ENCODE data around the gene CA7.
"Not testable (repeated sequence)": the region's sequence is repeated elsewhere in the genome, so short reads cannot be mapped to it uniquely, and the experiment has no call there.

The CA7 gene

DNA sequence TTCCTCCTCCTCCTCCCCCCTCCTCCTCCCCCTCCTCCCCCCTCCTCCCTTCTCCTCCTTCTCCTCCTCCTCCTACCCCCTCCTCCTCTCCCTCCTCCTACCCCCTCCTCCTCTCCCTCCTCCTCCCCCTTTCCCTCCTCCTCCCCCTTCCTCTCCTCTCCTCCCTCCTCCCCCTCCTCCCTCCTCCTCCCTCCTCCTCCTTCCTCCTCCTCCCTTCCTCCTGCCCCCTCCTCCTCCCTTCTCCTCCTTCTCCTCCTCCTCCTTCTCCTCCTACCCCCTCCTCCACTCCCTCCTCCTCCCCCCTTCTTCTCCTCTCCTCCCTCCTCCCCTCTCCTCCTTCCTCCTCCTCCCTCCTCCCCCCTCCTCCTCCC is 29.5 kb downstream of the CA7 start:
- DNase-seq (ENCODE audit: low spot score) = no peak

DNA sequence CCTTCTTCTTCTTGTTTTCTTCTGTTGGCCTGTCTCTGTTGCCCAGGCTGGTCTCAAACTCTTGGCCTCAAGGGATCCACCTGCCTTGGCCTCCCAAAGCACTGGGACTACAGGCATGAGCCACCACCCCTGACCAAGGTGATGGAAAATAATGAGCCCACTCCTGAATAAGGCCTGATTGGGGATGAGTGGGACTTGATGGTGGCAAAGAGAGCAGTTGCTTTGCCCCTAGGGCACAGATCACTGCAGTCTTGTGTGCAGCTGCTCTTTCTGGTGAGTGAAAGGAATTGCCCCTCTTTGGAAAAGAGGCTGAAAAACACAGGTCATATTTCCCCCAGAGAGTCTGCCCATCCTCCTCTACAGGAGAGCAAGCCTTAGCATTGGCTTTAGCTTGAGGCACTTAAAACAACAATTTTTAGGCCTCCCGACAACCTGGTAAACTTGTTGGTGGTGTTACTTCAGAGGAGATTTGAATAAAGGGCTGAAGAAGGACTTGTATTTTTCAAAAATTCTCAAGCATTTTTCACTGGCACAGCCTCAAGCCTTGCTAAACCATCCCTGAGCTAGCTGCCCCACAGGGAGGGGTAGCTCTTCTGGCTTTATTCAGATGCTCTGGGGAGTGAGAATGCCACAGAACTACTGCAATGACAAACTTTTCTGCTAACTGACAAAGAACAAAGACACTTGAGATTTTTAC is 30.0 kb downstream of the CA7 start:
- no peak for DNase-seq (ENCODE audit: low spot score)

DNA sequence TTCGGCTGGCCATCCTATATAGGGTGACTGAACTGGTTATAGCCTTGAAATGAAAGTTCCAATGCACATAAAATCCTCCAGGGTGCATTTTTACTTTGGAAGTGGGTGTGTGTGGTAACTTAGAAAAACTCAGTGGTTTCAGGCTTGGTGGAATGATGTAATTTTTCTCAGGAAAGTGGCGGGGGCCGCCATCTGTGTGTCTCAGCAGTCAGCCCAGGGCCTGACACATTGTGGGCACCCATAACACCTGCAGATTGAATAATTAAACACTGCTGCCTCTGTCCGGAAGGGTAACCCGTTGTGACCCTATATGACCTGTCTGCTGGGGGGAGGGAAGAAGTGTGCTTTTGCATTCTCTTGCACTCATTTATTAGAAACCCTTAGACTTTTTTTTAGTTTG is 33.9 kb downstream of the CA7 start:
- DNase-seq (ENCODE audit: low spot score) = peak; percentile 46

DNA sequence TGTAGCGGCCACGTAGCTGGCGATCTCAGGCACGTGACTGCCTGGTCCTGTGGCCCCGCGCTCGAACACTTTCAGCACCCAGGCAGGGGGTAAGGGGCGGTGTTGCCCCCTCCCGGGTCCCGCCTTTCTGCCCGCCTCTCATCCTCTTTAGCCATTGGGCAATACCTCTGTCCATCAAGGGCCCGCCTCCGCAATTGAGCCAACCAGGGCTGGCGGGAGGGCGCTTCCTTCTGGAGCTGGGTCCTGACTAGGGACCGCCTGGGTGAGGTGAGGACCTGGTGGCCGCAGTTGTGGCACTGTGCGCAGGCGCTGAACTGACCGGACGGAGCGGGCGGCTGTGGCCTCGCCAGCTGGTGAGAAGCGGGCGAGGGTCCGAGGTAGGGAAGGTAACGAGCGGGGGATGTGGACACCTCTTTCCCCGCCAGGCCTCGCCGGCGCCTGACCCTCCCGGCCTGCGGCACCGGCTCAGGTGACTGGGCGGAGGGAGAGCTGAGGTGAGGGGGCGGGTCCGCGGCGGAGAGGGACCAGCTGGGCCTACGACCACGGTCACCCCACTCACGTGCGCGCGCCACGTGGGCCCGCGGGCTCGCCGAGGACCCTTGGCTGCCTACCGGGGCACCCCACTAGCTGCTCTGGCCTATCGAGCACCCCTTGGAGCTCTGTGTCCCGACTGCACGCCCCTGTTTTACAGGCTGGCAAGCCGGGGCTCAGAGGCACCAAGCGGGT is 36.2 kb downstream of the CA7 start, which contains the start of gene PDP2:
Gene PDP2 (plus strand): TSS at position 228 of the 726 bp plus-strand sequence. CDS start 3,770 bp downstream, outside the sequence.
- DNase-seq (ENCODE audit: low spot score) = peak; percentile 94

DNA sequence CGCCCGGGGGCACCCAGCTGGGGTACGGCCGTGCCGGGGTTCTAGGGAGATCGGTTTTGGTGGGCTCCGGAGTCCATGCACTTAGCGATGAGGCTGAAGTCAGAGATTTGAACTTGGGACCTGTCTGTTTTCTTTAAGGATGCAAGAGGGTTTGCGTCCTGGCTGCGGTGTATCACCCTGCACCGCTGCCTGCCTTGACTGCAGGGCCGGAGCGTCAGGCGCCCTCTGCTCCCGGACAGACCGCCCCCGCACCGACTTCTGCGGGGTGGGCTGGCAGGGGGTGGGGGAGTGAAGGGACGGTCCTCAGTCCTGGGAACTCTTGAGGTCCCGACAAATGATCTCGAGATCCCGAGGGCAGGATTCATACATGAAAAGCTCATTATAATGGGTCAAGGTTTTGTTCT is 36.8 kb downstream of the CA7 start:
- no peak for DNase-seq (ENCODE audit: low spot score)

- DNase-seq (ENCODE audit: low spot score) = no peak
Observed at GRCh38 chr16:66881560-66881959, 37.3 kb downstream of the CA7 start.

GRCh38 chr16:66881964-66882508 is 37.8 kb downstream of the CA7 start:
- no peak for DNase-seq (ENCODE audit: low spot score)

- DNase-seq (ENCODE audit: low spot score) = no peak
Observed at GRCh38 chr16:66882702-66883101, 38.5 kb downstream of the CA7 start.

DNA sequence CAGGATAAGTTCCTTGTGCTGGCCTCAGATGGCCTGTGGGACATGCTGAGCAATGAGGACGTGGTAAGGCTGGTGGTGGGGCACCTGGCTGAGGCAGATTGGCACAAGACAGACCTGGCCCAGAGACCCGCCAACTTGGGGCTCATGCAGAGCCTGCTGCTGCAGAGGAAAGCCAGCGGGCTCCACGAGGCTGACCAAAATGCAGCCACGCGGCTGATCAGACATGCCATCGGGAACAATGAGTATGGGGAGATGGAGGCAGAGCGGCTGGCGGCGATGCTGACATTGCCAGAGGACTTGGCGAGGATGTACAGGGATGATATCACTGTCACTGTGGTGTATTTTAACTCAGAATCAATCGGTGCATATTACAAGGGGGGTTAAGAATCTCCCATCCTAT is 41.3 kb downstream of the CA7 start:
- no peak for DNase-seq (ENCODE audit: low spot score)

- DNase-seq (ENCODE audit: low spot score) = no peak
Observed at GRCh38 chr16:66886321-66886720, 42.1 kb downstream of the CA7 start.

- DNase-seq (ENCODE audit: low spot score) = no peak
Observed at GRCh38 chr16:66886914-66887313, 42.7 kb downstream of the CA7 start.

DNA sequence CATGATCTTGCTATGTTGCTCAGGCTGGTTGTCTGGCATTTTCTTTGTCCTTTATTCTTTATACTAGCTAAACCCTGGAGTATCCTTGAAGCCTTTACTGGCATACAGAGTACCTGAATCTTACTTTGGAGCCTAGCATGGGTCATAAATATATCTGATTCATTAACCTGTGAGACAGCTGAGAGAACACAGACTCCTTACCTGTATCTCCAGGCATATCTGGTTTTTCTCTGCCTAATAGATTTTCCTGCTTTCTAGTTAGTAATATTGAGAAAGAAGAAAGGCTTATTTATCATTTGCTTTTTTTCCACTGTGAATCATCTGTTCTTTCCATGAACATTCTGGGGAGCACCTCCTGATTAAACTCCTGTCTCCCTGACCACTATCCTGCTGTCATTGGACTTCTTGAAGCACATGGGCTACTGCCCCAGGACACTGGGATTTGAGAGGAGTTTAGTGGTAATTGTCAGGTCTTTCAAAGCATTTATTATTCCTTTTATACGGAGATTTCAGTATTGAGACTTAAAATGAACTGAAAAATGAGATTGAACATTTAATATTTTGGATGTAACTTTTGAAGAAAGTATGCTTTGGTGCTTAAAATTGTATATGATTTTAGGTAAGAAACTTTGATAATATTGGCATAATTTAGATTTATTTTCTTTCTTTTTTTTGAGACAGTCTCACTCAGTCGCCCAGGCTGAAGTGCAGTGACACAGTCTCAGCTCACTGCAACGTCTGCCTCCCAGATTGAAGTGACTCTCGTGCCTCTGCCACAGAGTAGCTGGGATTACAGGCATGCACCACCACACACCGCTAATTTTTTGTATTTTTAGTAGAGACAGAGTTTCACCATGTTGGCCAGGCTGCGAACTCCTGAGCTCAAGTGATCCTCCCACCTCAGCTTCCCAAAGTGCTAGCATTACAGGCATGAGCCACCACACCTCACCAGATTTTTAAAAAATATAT is 44.7 kb downstream of the CA7 start:
- DNase-seq (ENCODE audit: low spot score) = no peak

DNA sequence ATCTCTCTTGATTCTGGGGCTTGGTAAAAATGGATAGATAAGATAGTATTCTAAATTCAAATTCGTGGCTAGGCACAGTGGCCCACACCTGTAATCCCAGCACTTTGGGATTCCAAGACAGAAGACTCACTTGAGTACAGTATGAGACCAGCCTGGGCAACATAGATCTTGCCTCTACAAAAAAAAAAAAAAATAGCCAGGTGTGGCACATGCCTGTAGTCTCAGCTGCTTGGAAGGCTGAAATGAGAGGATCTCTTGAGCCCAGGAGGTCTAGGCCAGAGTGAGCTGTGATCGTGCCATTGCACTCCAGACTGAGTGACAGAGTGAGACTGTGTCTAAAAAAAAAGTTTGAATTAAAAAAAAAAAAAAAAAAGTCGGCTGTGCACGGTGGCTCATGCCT is 45.4 kb downstream of the CA7 start:
- DNase-seq (ENCODE audit: low spot score) = no peak

GRCh38 chr16:66890799-66891198 is 46.6 kb downstream of the CA7 start:
- no peak for DNase-seq (ENCODE audit: low spot score)

GRCh38 chr16:66891360-66891759 is 47.1 kb downstream of the CA7 start:
- no peak for DNase-seq (ENCODE audit: low spot score)

DNA sequence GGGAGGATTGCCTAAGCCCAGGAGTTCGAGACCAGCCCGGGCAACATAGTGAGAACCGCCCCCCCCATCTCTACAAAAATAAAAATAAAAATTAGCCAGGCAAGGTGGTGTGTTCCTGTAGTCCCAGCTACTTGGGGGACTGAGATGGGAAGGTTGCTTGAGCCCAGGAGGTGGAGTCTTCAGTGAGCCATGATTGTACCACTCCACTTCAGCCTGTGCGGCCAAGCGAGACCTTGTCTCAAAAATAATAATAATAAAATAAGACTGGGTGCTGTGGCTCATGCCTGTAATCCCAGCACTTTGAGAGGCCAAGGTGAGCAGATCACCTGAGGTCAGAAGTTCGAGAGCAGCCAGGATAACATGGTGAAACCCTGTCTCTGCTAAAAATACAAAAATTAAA is 47.6 kb downstream of the CA7 start:
- no peak for DNase-seq (ENCODE audit: low spot score)

DNA sequence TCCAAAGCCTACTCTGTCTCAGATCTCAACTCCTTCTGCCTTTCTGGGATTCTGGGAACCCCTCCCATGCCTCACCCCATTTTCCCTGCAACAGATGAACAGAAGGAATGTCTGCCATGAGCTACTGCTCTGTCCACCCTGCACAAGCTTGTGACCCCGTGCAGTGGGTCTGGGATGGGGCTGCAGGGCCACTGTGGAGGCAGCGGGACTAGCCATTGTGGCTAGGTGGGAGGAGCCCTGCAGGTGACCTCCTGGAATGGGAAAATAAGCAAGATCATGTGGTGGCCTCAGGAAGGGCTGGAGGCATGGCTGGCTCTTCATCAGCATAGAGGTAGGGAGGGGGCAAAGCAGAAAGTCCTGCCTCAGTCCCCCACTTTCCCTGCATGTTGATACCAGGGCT is 49.8 kb downstream of the CA7 start:
- DNase-seq (ENCODE audit: low spot score) = no peak

GRCh38 chr16:66894948-66895688 is 50.9 kb downstream of the CA7 start:
- DNase-seq (ENCODE audit: low spot score) = peak; percentile 60

DNA sequence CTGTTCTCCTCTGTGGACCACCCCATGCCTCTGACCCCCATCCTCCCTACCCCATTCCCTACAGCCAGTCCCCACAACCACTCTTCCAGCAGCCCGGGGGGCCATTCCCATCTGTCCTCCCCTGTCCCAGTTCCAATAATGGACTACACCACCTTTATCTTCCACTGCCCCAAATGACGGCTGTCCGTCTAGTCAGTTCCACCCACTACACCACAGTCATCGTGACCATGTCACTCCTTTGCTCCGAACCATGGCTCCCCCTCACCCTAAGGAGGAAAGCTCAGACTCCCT is 51.4 kb downstream of the CA7 start:
- no peak for DNase-seq (ENCODE audit: low spot score)

- DNase-seq (ENCODE audit: low spot score) = no peak
Observed at GRCh38 chr16:66895999-66896398, 51.8 kb downstream of the CA7 start.

GRCh38 chr16:66896682-66897081 is 52.5 kb downstream of the CA7 start:
- DNase-seq (ENCODE audit: low spot score) = not testable (repeated sequence)

- DNase-seq (ENCODE audit: low spot score) = no peak
Observed at GRCh38 chr16:66898207-66898606, 54.0 kb downstream of the CA7 start.

All from CD4-positive, alpha-beta T cell treated with Interleukin-15 for 4 hours (primary cell).